ENCODE data around the gene GBP3.

- TF ChIP-seq, protein P1, sequence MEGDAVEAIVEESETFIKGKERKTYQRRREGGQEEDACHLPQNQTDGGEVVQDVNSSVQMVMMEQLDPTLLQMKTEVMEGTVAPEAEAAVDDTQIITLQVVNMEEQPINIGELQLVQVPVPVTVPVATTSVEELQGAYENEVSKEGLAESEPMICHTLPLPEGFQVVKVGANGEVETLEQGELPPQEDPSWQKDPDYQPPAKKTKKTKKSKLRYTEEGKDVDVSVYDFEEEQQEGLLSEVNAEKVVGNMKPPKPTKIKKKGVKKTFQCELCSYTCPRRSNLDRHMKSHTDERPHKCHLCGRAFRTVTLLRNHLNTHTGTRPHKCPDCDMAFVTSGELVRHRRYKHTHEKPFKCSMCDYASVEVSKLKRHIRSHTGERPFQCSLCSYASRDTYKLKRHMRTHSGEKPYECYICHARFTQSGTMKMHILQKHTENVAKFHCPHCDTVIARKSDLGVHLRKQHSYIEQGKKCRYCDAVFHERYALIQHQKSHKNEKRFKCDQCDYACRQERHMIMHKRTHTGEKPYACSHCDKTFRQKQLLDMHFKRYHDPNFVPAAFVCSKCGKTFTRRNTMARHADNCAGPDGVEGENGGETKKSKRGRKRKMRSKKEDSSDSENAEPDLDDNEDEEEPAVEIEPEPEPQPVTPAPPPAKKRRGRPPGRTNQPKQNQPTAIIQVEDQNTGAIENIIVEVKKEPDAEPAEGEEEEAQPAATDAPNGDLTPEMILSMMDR (conservative IDR thresholded peaks at IDR 0.05), result no peak
- no peak for TF ChIP-seq ZFX (IDR thresholded peaks at IDR 0.05)
Observed at GRCh38 chr1:89068291-89068690, 45.6 kb upstream of the GBP3 start.
